SU-DHL-6 (cell line): ENCODE measurements around the gene MAP2K4.

ENCODE experiments used
- H2AFZ ChIP-seq: fragments of 200-600 bp; sonication (generic); 2 replicates; pipeline ENCODE4 v1.6.1; 2014; ENCODE audit warnings: low read depth, mild to moderate bottlenecking, moderate library complexity, mixed read lengths, antibody characterized with exemption, low read length; ENCODE audit not compliant: severe bottlenecking
- H3F3A ChIP-seq: fragments of 200-600 bp; shearing (Covaris generic); 2 replicates; pipeline ENCODE4 v1.6.0; 2016; ENCODE audit warnings: antibody characterized with exemption, mild to moderate bottlenecking; ENCODE audit not compliant: insufficient read depth
- H3K27ac ChIP-seq: fragments of 200-600 bp; sonication (generic); 2 replicates; pipeline ENCODE4 v1.5.1; 2016; ENCODE audit warnings: low read depth, mild to moderate bottlenecking, low read length, moderate library complexity, mixed read lengths
- H3K27me3 ChIP-seq: fragments of 200-600 bp; sonication (generic), shearing (Covaris generic); 2 replicates; pipeline ENCODE4 v1.6.0; 2014; ENCODE audit warnings: mild to moderate bottlenecking, low read length
- H3K36me3 ChIP-seq: fragments of 200-600 bp; sonication (generic); 2 replicates; pipeline ENCODE4 v1.6.1; 2014; ENCODE audit warnings: mild to moderate bottlenecking, low read length, mixed read lengths
- H3K4me2 ChIP-seq: fragments of 300-600, 200-600 bp; shearing (Covaris generic), sonication (generic); 2 replicates; pipeline ENCODE4 v1.6.0; 2014; ENCODE audit warnings: low read length, low read depth, mild to moderate bottlenecking; ENCODE audit not compliant: poor library complexity, severe bottlenecking
- H3K4me3 ChIP-seq: fragments of 200-600 bp; sonication (generic); 2 replicates; pipeline ENCODE4 v1.5.1; 2014; ENCODE audit warnings: antibody characterized with exemption, low read length, mild to moderate bottlenecking, mixed read lengths; ENCODE audit not compliant: insufficient read depth, poor library complexity, severe bottlenecking
- H3K79me2 ChIP-seq: fragments of 200-600 bp; sonication (generic); 2 replicates; pipeline ENCODE4 v1.6.1; 2014; ENCODE audit warnings: mild to moderate bottlenecking, low read length, moderate library complexity; ENCODE audit not compliant: insufficient read depth
- H3K9ac ChIP-seq: fragments of 200-600 bp; sonication (generic); 2 replicates; pipeline ENCODE4 v1.7.0; 2014; ENCODE audit warnings: mild to moderate bottlenecking, low read length
- H3K9me2 ChIP-seq: fragments of 200-600 bp; sonication (generic); replicated peaks from 2 replicates; pipeline ENCODE4 v1.6.1; 2014; ENCODE audit warnings: low read length; ENCODE audit not compliant: insufficient read depth
- H3K9me3 ChIP-seq: fragments of 200-600 bp; sonication (generic); 2 replicates; pipeline ENCODE4 v1.6.1; 2014; ENCODE audit warnings: low read length, mixed read lengths; ENCODE audit not compliant: insufficient read depth
- H4K20me1 ChIP-seq: fragments of 200-600 bp; sonication (generic); 2 replicates; pipeline ENCODE4 v1.6.1; 2014; ENCODE audit warnings: low read depth, mild to moderate bottlenecking, antibody characterized with exemption, low read length, moderate library complexity, mixed read lengths
- EZH2phosphoT487 ChIP-seq: fragments of 200-600 bp; sonication (generic), shearing (Covaris generic); conservative IDR thresholded peaks from 2 replicates; pipeline ENCODE4 v1.6.1; 2018; ENCODE audit warnings: mild to moderate bottlenecking, antibody characterized with exemption, low read length, moderate library complexity, mixed read lengths
- TF ChIP-seq, protein P1 (sequence below): fragments of 200-600 bp; sonication (generic); IDR thresholded peaks from one replicate; pipeline ENCODE4 v1.5.1; 2017; ENCODE audit warnings: antibody characterized with exemption, mild to moderate bottlenecking, low read length, moderate library complexity; ENCODE audit not compliant: insufficient read depth, poor library complexity, severe bottlenecking

The MAP2K4 gene

GRCh38 chr17:11990363-11990983 is 30.2 kb upstream of the MAP2K4 start:
- Histone ChIP-seq H3K9me2 (no peaks in the 10 kb centered on the region), H3K9me3 (no peaks in the 10 kb centered on the region), H4K20me1 (no peaks in the 10 kb centered on the region), H3K27me3 (no peaks in the 10 kb centered on the region), H2AFZ (no peak overlapping the region), H3K27ac (no peak overlapping the region), H3K4me3 (no peak overlapping the region), H3K79me2 (peaks cover 2% of the 10 kb centered on the region; the same call in 1 of the 2 replicates), H3K36me3 (no peaks in the 10 kb centered on the region), H3K9ac (no peak overlapping the region), H3F3A (no peaks in the 10 kb centered on the region), H3K4me2 (no peak overlapping the region)
- TF ChIP-seq EZH2phosphoT487 = no peak
- TF ChIP-seq, protein P1, sequence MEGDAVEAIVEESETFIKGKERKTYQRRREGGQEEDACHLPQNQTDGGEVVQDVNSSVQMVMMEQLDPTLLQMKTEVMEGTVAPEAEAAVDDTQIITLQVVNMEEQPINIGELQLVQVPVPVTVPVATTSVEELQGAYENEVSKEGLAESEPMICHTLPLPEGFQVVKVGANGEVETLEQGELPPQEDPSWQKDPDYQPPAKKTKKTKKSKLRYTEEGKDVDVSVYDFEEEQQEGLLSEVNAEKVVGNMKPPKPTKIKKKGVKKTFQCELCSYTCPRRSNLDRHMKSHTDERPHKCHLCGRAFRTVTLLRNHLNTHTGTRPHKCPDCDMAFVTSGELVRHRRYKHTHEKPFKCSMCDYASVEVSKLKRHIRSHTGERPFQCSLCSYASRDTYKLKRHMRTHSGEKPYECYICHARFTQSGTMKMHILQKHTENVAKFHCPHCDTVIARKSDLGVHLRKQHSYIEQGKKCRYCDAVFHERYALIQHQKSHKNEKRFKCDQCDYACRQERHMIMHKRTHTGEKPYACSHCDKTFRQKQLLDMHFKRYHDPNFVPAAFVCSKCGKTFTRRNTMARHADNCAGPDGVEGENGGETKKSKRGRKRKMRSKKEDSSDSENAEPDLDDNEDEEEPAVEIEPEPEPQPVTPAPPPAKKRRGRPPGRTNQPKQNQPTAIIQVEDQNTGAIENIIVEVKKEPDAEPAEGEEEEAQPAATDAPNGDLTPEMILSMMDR = no peak

DNA sequence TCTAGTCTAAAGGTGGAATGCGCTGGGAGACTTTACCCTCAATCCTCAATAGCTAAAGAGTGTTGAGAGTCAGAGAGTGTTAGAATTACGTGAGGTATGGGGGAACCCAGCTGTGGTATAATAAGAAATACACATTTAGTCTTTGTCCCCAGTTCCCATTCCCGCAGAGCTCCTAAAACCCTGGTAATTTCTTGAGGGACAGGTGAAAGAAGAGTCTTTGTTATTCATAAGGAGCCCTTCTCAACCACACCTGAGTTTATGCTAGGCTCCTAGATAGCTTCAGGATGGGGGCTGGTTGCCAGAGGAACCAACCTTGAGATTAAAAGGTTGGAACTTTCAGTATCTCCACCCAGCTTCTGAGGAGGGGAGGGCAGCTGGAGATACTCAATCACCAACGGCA is 29.2 kb upstream of the MAP2K4 start:
- Histone ChIP-seq H3K79me2 (peaks cover 4% of the 10 kb centered on the region; the same call in 1 of the 2 replicates), H3F3A (no peaks in the 10 kb centered on the region), H3K27ac (no peak overlapping the region), H3K4me2 (no peak overlapping the region), H2AFZ (no peak overlapping the region), H3K9me2 (no peaks in the 10 kb centered on the region), H4K20me1 (no peaks in the 10 kb centered on the region), H3K4me3 (no peak overlapping the region), H3K27me3 (no peaks in the 10 kb centered on the region), H3K36me3 (no peaks in the 10 kb centered on the region), H3K9ac (no peak overlapping the region), H3K9me3 (no peaks in the 10 kb centered on the region)
- no peak for TF ChIP-seq EZH2phosphoT487

- H3K9me2 ChIP-seq = no peaks in the 10 kb centered on the region
- TF ChIP-seq, protein P1 = no peak
- no peak for TF ChIP-seq EZH2phosphoT487
- H3K79me2 ChIP-seq = peaks cover 4% of the 10 kb centered on the region; the same call in 1 of the 2 replicates
- peak overlapping the region; percentile 88 for H3K9ac ChIP-seq
- H3K27me3 ChIP-seq = no peaks in the 10 kb centered on the region
- H3K4me3 ChIP-seq = peak overlapping the region; percentile 82
- peak overlapping the region; percentile 97 for H3K4me2 ChIP-seq
- no peaks in the 10 kb centered on the region for H3K9me3 ChIP-seq
- peak overlapping the region; percentile 88 for H2AFZ ChIP-seq
- no peaks in the 10 kb centered on the region for H3K36me3 ChIP-seq
- no peaks in the 10 kb centered on the region for H4K20me1 ChIP-seq
- H3F3A ChIP-seq = no peaks in the 10 kb centered on the region
- peak overlapping the region; percentile 54 for H3K27ac ChIP-seq
Observed at GRCh38 chr17:11996722-11997146, 23.9 kb upstream of the MAP2K4 start.

DNA sequence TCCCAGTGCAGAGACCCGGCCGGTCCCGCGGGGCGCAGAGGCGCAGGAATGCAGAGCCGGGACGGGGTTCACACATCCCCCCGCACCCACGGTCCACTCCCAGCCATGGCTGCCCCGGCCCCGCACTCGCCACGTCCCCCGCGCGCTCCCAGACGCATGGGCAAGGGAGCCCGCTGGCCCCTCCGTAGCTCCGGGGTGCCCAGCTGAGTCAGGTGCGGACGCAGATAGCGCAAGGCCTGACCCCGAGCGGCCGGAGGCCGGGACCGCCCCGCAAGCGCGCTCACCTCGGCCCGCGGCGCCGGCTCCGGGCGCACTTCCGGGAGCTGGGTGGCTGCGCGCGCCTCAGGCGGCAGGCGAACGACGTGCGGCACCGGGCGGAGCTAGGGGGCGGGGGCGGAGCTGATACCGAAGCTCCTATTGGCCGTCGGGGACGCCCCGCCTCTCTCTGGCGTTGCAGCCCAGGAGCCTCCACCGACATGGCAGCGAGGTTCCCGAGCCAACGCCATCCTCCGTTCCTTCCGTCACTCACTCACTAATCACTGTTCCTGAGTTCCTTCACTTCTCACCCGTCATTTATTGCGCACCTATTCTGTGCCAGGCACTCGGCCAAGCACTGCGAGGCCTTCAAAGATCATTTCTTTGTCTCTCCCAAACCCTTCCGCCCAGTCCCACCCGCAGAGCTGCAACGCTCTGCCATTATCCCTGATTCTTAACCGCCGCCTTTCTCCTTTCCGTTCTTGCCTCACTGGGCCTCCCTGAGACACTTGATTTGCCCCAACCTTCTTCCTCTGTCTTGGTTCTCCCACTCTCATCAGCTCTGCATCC is 23.3 kb upstream of the MAP2K4 start, which contains the start of gene ZNF18:
Gene ZNF18 (minus strand): TSS at position 329 of the 825 bp plus-strand sequence. CDS start 4,646 bp downstream, outside the sequence.
- no peaks in the 10 kb centered on the region for H3K9me3 ChIP-seq
- H3K9me2 ChIP-seq = no peaks in the 10 kb centered on the region
- peak within 1 kb of the TSS; percentile 88 for H3K9ac ChIP-seq
- H3K27me3 ChIP-seq = no peaks in the 10 kb centered on the region
- peak within 1 kb of the TSS; percentile 82 for H3K4me3 ChIP-seq
- peak within 1 kb of the TSS; percentile 54 for H3K27ac ChIP-seq
- H3K79me2 ChIP-seq = peaks cover 4% of the 10 kb centered on the region; the same call in 1 of the 2 replicates
- H3K4me2 ChIP-seq = peak within 1 kb of the TSS; percentile 97
- H3K36me3 ChIP-seq = no peaks in the 10 kb centered on the region
- peak within 1 kb of the TSS; percentile 88 for H2AFZ ChIP-seq
- no peaks in the 10 kb centered on the region for H3F3A ChIP-seq
- H4K20me1 ChIP-seq = no peaks in the 10 kb centered on the region
- no peak for TF ChIP-seq EZH2phosphoT487
- TF ChIP-seq, protein P1 = no peak
